GM12878 (cell line): ENCODE measurements around the gene REXO1. TPM values are rescaled to one million over a fixed set of nuclear protein-coding genes. Genes with fewer than 3 reads are reported as not detected.

Source experiments
- ATAC-seq: fragments of 200-7000 bp; cut with Tn5 transposase; 3 replicates; pipeline ENCODE4 v1.9.1; 2020; ENCODE audit warnings: mild to moderate bottlenecking, moderate library complexity
- BruUV-seq: library from RNA; stranded (reverse); fragments of 400-500 nt; replicated peaks from 2 replicates; lab custom pipeline; 2021; lab: Mats Ljungman, UMichigan
- CTCF ChIA-PET: fragments of 300-600 bp; sonication (Branson Sonifier 250); formaldehyde crosslinking; extraction: SDS; loops from one replicate; lab custom pipeline; 2021; ENCODE audit warnings: inconsistent platforms; lab: Yijun Ruan, JAX
- POLR2A ChIA-PET: fragments of 350-600 bp; formaldehyde crosslinking; extraction: SDS; loops from one replicate; lab custom pipeline; 2021; ENCODE audit warnings: inconsistent platforms; lab: Charles Lee
- RAD21 ChIA-PET: fragments of 300-600 bp; sonication (Branson Sonifier 250); formaldehyde crosslinking; loops from one replicate; lab custom pipeline; 2023; ENCODE audit warnings: antibody characterized with exemption; ENCODE audit not compliant: unreplicated experiment; lab: Charles Lee
- SMC1A ChIA-PET: fragments of 300-600 bp; sonication (Branson Sonifier 250); formaldehyde crosslinking; loops from one replicate; lab custom pipeline; 2023; ENCODE audit not compliant: unreplicated experiment, uncharacterized antibody; lab: Charles Lee
- DNase-seq: peaks from one replicate; pipeline ENCODE4 v3.0.0-alpha.2; 2011; ENCODE audit warnings: low read depth, low spot score
- FAIRE-seq: peaks from 3 replicates; lab custom pipeline; 2011; peaks lifted over from hg19 to GRCh38; lab: Jason Lieb, UNC
- H2AFZ ChIP-seq: 2 replicates; pipeline ENCODE4 v1.6.0; 2011; ENCODE audit warnings: low read depth, low read length, control low read depth; ENCODE audit not compliant: control insufficient read depth
- H3K27ac ChIP-seq: 2 replicates; pipeline ENCODE4 v1.5.1; 2011; ENCODE audit warnings: control low read depth; ENCODE audit not compliant: control insufficient read depth, insufficient read depth
- H3K27me3 ChIP-seq, 2 experiments: replicated peaks in 1 of 2; 2 replicates each; pipeline versions ENCODE4 v1.6.0 to v1.6.1; 2011; ENCODE audit warnings: low read length in 1 of 2; ENCODE audit not compliant: control insufficient read depth in 2 of 2, insufficient read depth in 2 of 2
- H3K36me3 ChIP-seq, 2 experiments: 2 replicates each; pipeline ENCODE4 v1.5.1; 2011; ENCODE audit warnings: low read length in 1 of 2; ENCODE audit not compliant: control insufficient read depth in 2 of 2, insufficient read depth in 2 of 2
- H3K4me1 ChIP-seq: 2 replicates; pipeline ENCODE4 v1.6.1; 2011; ENCODE audit warnings: mild to moderate bottlenecking, low read length, moderate library complexity, mixed read lengths; ENCODE audit not compliant: control insufficient read depth, insufficient read depth
- H3K4me2 ChIP-seq: 2 replicates; pipeline ENCODE4 v1.6.0; 2011; ENCODE audit warnings: control low read depth; ENCODE audit not compliant: control insufficient read depth, insufficient read depth
- H3K4me3 ChIP-seq: fragments of 200-600 bp; sonication (generic); 2 replicates; pipeline ENCODE4 v1.5.1; 2016
- H3K79me2 ChIP-seq: 2 replicates; pipeline ENCODE4 v1.6.0; 2011; ENCODE audit warnings: low read length; ENCODE audit not compliant: control insufficient read depth, insufficient read depth
- H3K9ac ChIP-seq: 2 replicates; pipeline ENCODE4 v1.8.0; 2011; ENCODE audit warnings: low read length, control low read depth, mixed read lengths; ENCODE audit not compliant: control insufficient read depth, insufficient read depth
- H3K9me3 ChIP-seq: replicated peaks from 3 replicates; pipeline ENCODE4 v1.5.1; 2011; ENCODE audit warnings: mild to moderate bottlenecking, low read length; ENCODE audit not compliant: control insufficient read depth, insufficient read depth
- H4K20me1 ChIP-seq: 2 replicates; pipeline ENCODE4 v1.6.0; 2011; ENCODE audit not compliant: control insufficient read depth, insufficient read depth
- HSF1 ChIP-seq: fragments of 150-350 bp; IDR thresholded peaks from 2 replicates; pipeline ENCODE4 v1.6.1; 2014; ENCODE audit warnings: mild to moderate bottlenecking, low read depth, low read length
- NFXL1 ChIP-seq: fragments of 450-650 bp; IDR thresholded peaks from 2 replicates; pipeline ENCODE4 v1.6.1; 2017; ENCODE audit warnings: antibody characterized with exemption, mild to moderate bottlenecking, borderline replicate concordance
- NR2C1 ChIP-seq: fragments of 450-650 bp; IDR thresholded peaks from 2 replicates; pipeline ENCODE4 v1.6.1; 2017; ENCODE audit warnings: antibody characterized with exemption, mild to moderate bottlenecking, moderate library complexity
- RCOR1 ChIP-seq: conservative IDR thresholded peaks from 2 replicates; pipeline ENCODE4 v1.6.1; 2012; ENCODE audit warnings: low read depth, low read length, improper control_type of control experiment
- TCF3 ChIP-seq: IDR thresholded peaks from 2 replicates; pipeline ENCODE4 v1.6.1; 2012; ENCODE audit warnings: low read depth, mild to moderate bottlenecking, low read length, borderline replicate concordance; ENCODE audit not compliant: insufficient read depth
- ZBED1 ChIP-seq: IDR thresholded peaks from 2 replicates; pipeline ENCODE4 v1.6.1; 2016; ENCODE audit warnings: borderline replicate concordance
- WGBS: methylation state at CpG from one replicate; pipeline ENCODE4 v1.1.6; 2016; ENCODE audit warnings: low lambda C conversion rate; ENCODE audit not compliant: insufficient replicate concordance, insufficient coverage; ENCODE audit errors: missing lambda C conversion rate; 5-methylcytosine and 5-hydroxymethylcytosine counted together
- in situ Hi-C: fragments of 300-500 bp; cut with MboI; formaldehyde crosslinking; loops from 9 replicates; pipeline ENCODE4 v1.14.3; 2018; ENCODE audit warnings: mixed read lengths
- intact Hi-C: fragments of 100-400 bp; cut with micrococcal nuclease; formaldehyde crosslinking; loops from one replicate; pipeline ENCODE4 v1.14.2; 2022; ENCODE audit not compliant: unreplicated experiment
- polyA plus RNA-seq, 11 experiments: library from polyadenylated mRNA; depleted of rRNA in 4 of 11; unstranded in 6 of 11; stranded (reverse) in 5 of 11; fragments of >200 nt; fragmentation: Nextera tagmentation in 4 of 11; fragmentation: Illumina TruSeq in 1 of 11; extraction: Ambion mirVana in 4 of 11; extraction: Trizol in 1 of 11; gene quantifications; 1 replicate in 1 of 11; 2 replicates in 10 of 11; pipeline versions ENCODE4 v1.2.1 to v1.2.3, GENCODE V29; 2011 to 2016; ENCODE audit warnings: inconsistent platforms in 2 of 11, missing spikeins in 2 of 11, low read depth in 1 of 11
- total RNA-seq, 4 experiments: library from RNA; depleted of rRNA in 3 of 4; stranded (reverse); fragments of >200 nt in 3 of 4; fragmentation: Illumina TruSeq in 1 of 4; extraction: Trizol in 1 of 4; gene quantifications; 2 replicates each; pipeline versions ENCODE4 v1.2.1 to v1.2.3, GENCODE V29; 2013 to 2021

Gene REXO1
- total and polyA plus RNA-seq, 10 of the 15 experiments (the other 5 are each of a cell fraction or from before 2014, with no cell fraction given): 0.03 to 45.2 (median 8.4) TPM

GRCh38 chr19:1790054-1790792 is 58.1 kb downstream of the REXO1 start:
- RAD21 ChIA-PET: no interaction called here
- Histone ChIP-seq H3K9ac (no peak overlapping the region), H3K4me3 (no peak overlapping the region), H4K20me1 (no peaks in the 10 kb centered on the region), H2AFZ (no peak overlapping the region), H3K27ac (no peak overlapping the region), H3K9me3 (peaks cover 2% of the 10 kb centered on the region; the same call in 1 of the 3 replicates), H3K4me2 (no peak overlapping the region), H3K4me1 (no peaks in the 10 kb centered on the region), H3K36me3 (no peaks in the 10 kb centered on the region), H3K79me2 (no peaks in the 10 kb centered on the region), H3K27me3 (no peaks in the 10 kb centered on the region)
- CTCF ChIA-PET: no interaction called here
- TF ChIP-seq HSF1: no peak
- no peak for TF ChIP-seq NFXL1
- no peak for TF ChIP-seq ZBED1
- TF ChIP-seq NR2C1: no peak
- TF ChIP-seq TCF3: no peak
- TF ChIP-seq RCOR1: no peak
- DNase-seq: no peak
- in situ Hi-C loops (no loop called here), intact Hi-C loops (no loop called here)
- ATAC-seq: no peak
- POLR2A ChIA-PET: no interaction called here
- BruUV-seq: no TSS peak
- WGBS: no CpG with 5 or more reads among the region's 7 CpGs
- FAIRE-seq: no peak
- SMC1A ChIA-PET: no interaction called here
